ENCODE measurements around the gene PARVA.

Gene PARVA

GRCh38 chr11:12536566-12536965 lies 159.2 kb downstream of the PARVA start:
- no peak for DNase-seq

GRCh38 chr11:12537778-12538401 lies 160.5 kb downstream of the PARVA start:
- no peak for DNase-seq

GRCh38 chr11:12538889-12539421 lies 161.6 kb downstream of the PARVA start:
- DNase-seq = no peak

- DNase-seq = no peak
These were observed 162.2 kb downstream of the PARVA start for GRCh38 chr11:12539572-12539971.

GRCh38 chr11:12540075-12540680 lies 162.8 kb downstream of the PARVA start:
- DNase-seq = no peak

- no peak for DNase-seq
These were observed 163.7 kb downstream of the PARVA start for GRCh38 chr11:12540913-12541582.

- no peak for DNase-seq
These were observed 164.3 kb downstream of the PARVA start for GRCh38 chr11:12541583-12542151.

- DNase-seq = no peak
These were observed 165.0 kb downstream of the PARVA start for GRCh38 chr11:12542186-12542935.

- DNase-seq = no peak
These were observed 166.4 kb downstream of the PARVA start for GRCh38 chr11:12543596-12544415.

GRCh38 chr11:12544986-12545775 lies 167.8 kb downstream of the PARVA start:
- no peak for DNase-seq

- DNase-seq = no peak
These were observed 168.8 kb downstream of the PARVA start for GRCh38 chr11:12546122-12546521.

- no peak for DNase-seq
These were observed 169.3 kb downstream of the PARVA start for GRCh38 chr11:12546660-12547059.

GRCh38 chr11:12547953-12548650 lies 170.7 kb downstream of the PARVA start:
- DNase-seq = no peak

- DNase-seq = no peak
These were observed 175.3 kb downstream of the PARVA start for GRCh38 chr11:12552692-12553091.

- DNase-seq = no peak
These were observed 176.8 kb downstream of the PARVA start for GRCh38 chr11:12554122-12554521.

- no peak for DNase-seq
These were observed 178.8 kb downstream of the PARVA start for GRCh38 chr11:12556155-12556554.

- DNase-seq = no peak
These were observed 179.5 kb downstream of the PARVA start for GRCh38 chr11:12556788-12557384.

- DNase-seq = no peak
These were observed 181.6 kb downstream of the PARVA start for GRCh38 chr11:12559011-12559410.

- DNase-seq = no peak
These were observed 183.0 kb downstream of the PARVA start for GRCh38 chr11:12560362-12560761.

- no peak for DNase-seq
These were observed 183.5 kb downstream of the PARVA start for GRCh38 chr11:12560861-12561260.
